Mammary epithelial cell (primary cell): Measurements from ENCODE around the gene AQP12B.

Source experiments
- CTCF ChIP-seq, 2 donors: IDR thresholded peaks in 1 of 2; conservative IDR thresholded peaks in 1 of 2; 2 replicates each; pipeline ENCODE4 v1.5.1; 2011 to 2012; ENCODE audit warnings: inconsistent platforms in 2 of 2, low read length in 2 of 2, mild to moderate bottlenecking in 2 of 2, control low read depth in 1 of 2, low read depth in 1 of 2; ENCODE audit not compliant: insufficient read depth in 1 of 2; ENCODE audit errors: extremely low read depth in 1 of 2
- EZH2 ChIP-seq: IDR thresholded peaks from 2 replicates; pipeline ENCODE4 v1.6.1; 2012; ENCODE audit warnings: low read length, inconsistent platforms, borderline replicate concordance

GRCh38 chr2:240672076-240672700 is 10.5 kb downstream of the AQP12B start:
- TF ChIP-seq CTCF (conservative IDR thresholded peaks at IDR 0.05 in 1 of 2, IDR thresholded peaks at IDR 0.05 in 1 of 2; ENCODE audit: extremely low read depth in 1 of 2, insufficient read depth in 1 of 2, low read depth in 1 of 2, low read length in 2 of 2) (no peak), EZH2 (no peak)
